PC-3 (cell line): ENCODE measurements around the gene TIMP3.

Source experiments
- EZH2 ChIP-seq: fragments of 300-600 bp; sonication (generic); IDR thresholded peaks from one replicate; pipeline ENCODE4 v1.6.1; 2017; ENCODE audit warnings: antibody characterized with exemption, mild to moderate bottlenecking, low read length; ENCODE audit not compliant: unreplicated experiment
- EZH2phosphoT487 ChIP-seq: fragments of 300-600 bp; sonication (generic); IDR thresholded peaks from 2 replicates; pipeline ENCODE4 v1.6.1; 2018; ENCODE audit warnings: mild to moderate bottlenecking, antibody characterized with exemption, low read length, borderline replicate concordance
- TF ChIP-seq, protein P1 (sequence below): fragments of 300-600 bp; sonication (generic); conservative IDR thresholded peaks from 2 replicates; pipeline ENCODE4 v1.5.1; 2017; ENCODE audit warnings: antibody characterized with exemption, low read depth, mild to moderate bottlenecking, low read length

DNA sequence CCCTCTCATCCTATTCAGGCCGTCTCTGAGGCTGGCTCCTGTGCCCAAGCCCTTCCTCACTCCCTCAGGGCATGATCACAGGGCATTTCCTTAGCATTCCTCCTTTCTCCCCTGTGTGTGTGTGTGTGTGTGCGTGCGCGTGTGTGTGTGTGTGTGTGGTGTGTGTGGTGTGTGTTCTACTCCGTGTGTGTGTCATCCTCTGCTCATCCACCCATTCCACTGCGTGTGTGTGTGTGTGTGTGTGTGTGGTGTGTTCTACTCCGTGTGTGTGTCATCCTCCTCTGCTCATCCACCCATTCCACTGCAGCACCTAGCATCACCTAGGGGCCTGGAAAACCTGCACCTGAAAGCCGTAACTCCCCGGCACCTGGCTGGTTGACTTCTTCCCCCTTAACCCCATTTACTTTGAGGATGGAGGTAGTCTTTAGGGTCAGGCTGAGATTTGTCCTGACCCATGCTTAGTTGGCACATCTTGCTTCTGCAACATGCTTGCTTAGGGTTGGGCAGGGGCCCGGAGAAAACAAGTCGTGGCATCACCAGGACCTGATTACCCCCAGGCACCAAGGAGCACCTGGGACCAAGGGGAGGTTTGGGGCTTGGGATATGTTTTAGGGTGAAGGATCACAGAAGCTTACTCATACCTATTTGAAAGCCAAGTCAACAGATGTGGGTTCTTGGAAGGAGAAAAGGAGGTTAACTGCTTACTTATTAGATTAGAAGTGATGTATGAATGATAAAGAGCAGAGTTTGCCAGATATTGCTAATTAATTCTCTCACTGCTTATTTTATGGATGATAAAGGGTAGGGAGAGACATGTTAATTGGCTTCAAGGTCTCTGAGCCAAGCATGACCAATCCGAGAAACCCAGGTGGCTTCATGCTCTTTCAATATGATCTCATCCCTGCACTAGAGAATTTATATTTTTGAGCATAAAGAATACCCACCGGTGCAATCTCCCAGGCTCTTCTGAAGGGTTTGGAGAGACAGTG lies 18.9 kb downstream of the TIMP3 start:
- TF ChIP-seq, protein P1, sequence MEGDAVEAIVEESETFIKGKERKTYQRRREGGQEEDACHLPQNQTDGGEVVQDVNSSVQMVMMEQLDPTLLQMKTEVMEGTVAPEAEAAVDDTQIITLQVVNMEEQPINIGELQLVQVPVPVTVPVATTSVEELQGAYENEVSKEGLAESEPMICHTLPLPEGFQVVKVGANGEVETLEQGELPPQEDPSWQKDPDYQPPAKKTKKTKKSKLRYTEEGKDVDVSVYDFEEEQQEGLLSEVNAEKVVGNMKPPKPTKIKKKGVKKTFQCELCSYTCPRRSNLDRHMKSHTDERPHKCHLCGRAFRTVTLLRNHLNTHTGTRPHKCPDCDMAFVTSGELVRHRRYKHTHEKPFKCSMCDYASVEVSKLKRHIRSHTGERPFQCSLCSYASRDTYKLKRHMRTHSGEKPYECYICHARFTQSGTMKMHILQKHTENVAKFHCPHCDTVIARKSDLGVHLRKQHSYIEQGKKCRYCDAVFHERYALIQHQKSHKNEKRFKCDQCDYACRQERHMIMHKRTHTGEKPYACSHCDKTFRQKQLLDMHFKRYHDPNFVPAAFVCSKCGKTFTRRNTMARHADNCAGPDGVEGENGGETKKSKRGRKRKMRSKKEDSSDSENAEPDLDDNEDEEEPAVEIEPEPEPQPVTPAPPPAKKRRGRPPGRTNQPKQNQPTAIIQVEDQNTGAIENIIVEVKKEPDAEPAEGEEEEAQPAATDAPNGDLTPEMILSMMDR, result no peak
- TF ChIP-seq EZH2, result no peak
- TF ChIP-seq EZH2phosphoT487, result no peak
